Measurements from ENCODE around the gene TRAPPC8. TPM values are rescaled to one million over a fixed set of nuclear protein-coding genes. Genes with fewer than 3 reads are reported as not detected.
A peak's percentile ranks its signal among the peaks of the same experiment; 100 is the strongest.

TRAPPC8 gene, protein sequence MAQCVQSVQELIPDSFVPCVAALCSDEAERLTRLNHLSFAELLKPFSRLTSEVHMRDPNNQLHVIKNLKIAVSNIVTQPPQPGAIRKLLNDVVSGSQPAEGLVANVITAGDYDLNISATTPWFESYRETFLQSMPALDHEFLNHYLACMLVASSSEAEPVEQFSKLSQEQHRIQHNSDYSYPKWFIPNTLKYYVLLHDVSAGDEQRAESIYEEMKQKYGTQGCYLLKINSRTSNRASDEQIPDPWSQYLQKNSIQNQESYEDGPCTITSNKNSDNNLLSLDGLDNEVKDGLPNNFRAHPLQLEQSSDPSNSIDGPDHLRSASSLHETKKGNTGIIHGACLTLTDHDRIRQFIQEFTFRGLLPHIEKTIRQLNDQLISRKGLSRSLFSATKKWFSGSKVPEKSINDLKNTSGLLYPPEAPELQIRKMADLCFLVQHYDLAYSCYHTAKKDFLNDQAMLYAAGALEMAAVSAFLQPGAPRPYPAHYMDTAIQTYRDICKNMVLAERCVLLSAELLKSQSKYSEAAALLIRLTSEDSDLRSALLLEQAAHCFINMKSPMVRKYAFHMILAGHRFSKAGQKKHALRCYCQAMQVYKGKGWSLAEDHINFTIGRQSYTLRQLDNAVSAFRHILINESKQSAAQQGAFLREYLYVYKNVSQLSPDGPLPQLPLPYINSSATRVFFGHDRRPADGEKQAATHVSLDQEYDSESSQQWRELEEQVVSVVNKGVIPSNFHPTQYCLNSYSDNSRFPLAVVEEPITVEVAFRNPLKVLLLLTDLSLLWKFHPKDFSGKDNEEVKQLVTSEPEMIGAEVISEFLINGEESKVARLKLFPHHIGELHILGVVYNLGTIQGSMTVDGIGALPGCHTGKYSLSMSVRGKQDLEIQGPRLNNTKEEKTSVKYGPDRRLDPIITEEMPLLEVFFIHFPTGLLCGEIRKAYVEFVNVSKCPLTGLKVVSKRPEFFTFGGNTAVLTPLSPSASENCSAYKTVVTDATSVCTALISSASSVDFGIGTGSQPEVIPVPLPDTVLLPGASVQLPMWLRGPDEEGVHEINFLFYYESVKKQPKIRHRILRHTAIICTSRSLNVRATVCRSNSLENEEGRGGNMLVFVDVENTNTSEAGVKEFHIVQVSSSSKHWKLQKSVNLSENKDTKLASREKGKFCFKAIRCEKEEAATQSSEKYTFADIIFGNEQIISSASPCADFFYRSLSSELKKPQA (N-terminal part only)
- total RNA-seq: 34.6 TPM
- long read RNA-seq, full-length matches to known transcripts: 27 of 39 reads
- long read RNA-seq, partial matches to known transcripts: 5 of 39 reads
- long read RNA-seq, other reads (novel, unspliced or antisense): 7 of 39 reads

DNA sequence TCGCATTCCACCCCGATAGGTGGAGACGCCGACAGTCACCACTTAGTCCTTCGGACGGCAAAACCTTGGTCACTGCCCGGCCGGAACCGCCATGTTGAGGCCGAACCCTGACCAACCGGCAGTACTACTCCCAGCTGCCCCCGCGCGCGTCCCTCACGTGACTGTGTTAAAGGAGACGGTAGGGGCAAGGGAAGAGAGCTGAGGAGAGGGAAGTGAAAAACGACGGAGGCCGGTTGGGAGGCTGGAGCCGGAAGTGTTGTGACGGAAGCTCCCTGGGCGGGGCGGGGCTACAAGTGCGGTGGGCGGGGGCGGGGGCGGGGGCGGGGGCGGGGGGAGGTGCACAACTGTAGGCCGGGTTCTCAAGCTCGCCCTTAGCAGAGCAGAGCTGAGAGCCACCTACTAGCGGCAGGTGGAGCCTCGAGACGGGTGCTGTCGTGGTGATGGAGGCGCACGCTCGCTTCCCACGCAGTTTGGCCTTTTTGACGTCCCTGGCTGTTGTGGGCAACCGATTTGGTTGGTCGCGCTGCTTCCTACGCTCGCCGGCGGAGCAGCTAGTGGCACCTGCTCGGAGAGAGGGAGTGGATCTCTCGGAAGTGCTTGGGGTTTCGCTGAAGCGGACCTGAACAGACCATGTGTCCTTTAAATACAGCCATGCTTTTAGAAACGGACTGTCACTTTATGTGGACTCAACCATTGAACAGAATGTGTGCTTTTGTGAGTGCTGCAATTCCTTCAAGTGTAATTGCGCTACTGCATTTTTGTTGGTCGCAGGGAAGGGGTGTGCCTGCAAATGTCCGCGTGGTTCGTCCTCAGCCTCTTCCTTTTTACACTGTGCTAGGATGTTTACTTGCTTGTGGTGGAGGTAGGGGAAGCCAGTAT lies at the start of gene TRAPPC8:
Gene TRAPPC8 (minus strand): TSS at position 130 of the 879 bp plus-strand sequence. CDS start 364 bp downstream, outside the sequence.
- peak within 1 kb of the TSS; percentile 96 for H3K27ac ChIP-seq (replicated peaks)
- TF ChIP-seq, protein P1, sequence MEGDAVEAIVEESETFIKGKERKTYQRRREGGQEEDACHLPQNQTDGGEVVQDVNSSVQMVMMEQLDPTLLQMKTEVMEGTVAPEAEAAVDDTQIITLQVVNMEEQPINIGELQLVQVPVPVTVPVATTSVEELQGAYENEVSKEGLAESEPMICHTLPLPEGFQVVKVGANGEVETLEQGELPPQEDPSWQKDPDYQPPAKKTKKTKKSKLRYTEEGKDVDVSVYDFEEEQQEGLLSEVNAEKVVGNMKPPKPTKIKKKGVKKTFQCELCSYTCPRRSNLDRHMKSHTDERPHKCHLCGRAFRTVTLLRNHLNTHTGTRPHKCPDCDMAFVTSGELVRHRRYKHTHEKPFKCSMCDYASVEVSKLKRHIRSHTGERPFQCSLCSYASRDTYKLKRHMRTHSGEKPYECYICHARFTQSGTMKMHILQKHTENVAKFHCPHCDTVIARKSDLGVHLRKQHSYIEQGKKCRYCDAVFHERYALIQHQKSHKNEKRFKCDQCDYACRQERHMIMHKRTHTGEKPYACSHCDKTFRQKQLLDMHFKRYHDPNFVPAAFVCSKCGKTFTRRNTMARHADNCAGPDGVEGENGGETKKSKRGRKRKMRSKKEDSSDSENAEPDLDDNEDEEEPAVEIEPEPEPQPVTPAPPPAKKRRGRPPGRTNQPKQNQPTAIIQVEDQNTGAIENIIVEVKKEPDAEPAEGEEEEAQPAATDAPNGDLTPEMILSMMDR (IDR thresholded peaks at IDR 0.05; ENCODE audit: borderline replicate concordance): no peak
- H3K27me3 ChIP-seq (ENCODE audit: low read depth): no peaks in the 10 kb centered on the region
- peaks cover 52% of the 10 kb centered on the region for H3K4me1 ChIP-seq
- no peaks in the 10 kb centered on the region for H3K9me3 ChIP-seq (replicated peaks)
- H3K4me3 ChIP-seq: peak within 1 kb of the TSS; percentile 95
- intact Hi-C loops (cut with micrococcal nuclease): no loop called here
- no peaks in the 10 kb centered on the region for H3K36me3 ChIP-seq
- DNase-seq: peak; percentile 98

DNA sequence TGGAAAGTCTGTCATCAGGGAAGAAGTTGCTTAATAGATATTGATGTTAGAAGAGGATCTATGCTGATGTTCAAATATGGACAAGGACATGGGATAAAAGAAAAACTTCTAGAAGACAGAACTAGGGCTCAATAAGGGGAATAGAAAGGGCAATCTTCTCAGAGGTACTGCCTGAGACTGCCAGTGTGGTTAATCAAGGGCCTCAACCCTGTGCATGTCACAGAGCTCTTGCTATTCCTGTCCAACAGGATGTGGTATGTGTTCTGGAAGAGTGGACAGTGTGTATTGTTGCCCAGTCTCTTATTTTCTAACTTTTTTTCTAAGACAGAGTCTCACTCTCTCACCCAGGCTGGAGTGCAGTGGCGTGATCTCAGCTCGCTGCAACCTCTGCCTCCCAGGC lies 47.9 kb upstream of the TRAPPC8 start:
- peaks cover 30% of the 10 kb centered on the region for H3K4me1 ChIP-seq
- no peaks in the 10 kb centered on the region for H3K36me3 ChIP-seq
- H3K27ac ChIP-seq (replicated peaks): peak overlapping the region; percentile 16
- intact Hi-C loops (cut with micrococcal nuclease): no loop called here
- H3K4me3 ChIP-seq: no peak overlapping the region
- no peaks in the 10 kb centered on the region for H3K27me3 ChIP-seq (ENCODE audit: low read depth)
- no peak for DNase-seq
- H3K9me3 ChIP-seq (replicated peaks): no peaks in the 10 kb centered on the region
- TF ChIP-seq, protein P1 (IDR thresholded peaks at IDR 0.05; ENCODE audit: borderline replicate concordance): no peak

DNA sequence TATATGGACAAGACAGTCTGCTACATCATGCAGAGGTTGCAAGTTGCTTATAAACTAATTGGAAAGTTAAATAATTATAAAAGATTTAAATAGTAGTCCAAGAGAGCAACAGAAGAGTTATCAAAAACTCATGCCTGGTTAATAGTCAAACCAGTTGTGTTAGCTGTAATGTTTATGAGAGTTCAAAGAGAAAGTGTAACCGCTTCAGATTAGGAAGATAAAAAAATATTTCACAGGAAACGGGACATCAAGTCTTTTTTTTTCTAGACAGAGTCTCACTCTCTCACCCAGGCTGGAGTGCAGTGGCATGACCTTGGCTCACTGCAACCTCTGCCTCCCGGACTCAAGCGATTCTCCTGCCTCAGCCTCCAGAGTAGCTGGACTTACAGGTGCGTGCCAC lies 41.0 kb upstream of the TRAPPC8 start:
- no peak for DNase-seq
- Histone ChIP-seq H3K4me1 (peaks cover 33% of the 10 kb centered on the region), H3K36me3 (no peaks in the 10 kb centered on the region), H3K9me3 (replicated peaks) (no peaks in the 10 kb centered on the region), H3K27me3 (ENCODE audit: low read depth) (no peaks in the 10 kb centered on the region), H3K27ac (replicated peaks) (peak overlapping the region; percentile 75), H3K4me3 (no peak overlapping the region)
- intact Hi-C loops (cut with micrococcal nuclease): no loop called here
- TF ChIP-seq, protein P1 (IDR thresholded peaks at IDR 0.05; ENCODE audit: borderline replicate concordance): no peak

DNA sequence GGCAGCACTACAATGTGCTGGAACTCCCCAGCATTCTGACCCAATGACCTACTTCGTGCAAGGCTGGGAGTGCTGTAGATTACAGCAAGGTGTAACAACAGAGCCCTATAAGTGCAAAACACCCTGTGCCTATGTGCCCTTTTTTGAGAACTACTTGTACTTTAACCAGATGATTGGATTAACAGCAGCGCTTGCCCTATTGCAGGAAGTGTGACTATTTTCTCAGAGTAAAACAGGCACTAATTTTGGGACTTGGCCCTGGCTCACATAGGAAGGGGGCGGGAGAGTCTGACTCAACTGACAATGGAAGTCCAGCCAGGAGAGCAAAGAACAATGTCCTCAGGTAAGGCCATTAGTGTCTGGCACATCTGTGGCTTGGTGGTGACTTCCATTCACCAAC lies 40.1 kb upstream of the TRAPPC8 start:
- intact Hi-C loops (cut with micrococcal nuclease): no loop called here
- Histone ChIP-seq H3K9me3 (replicated peaks) (peaks cover 8% of the 10 kb centered on the region), H3K36me3 (no peaks in the 10 kb centered on the region), H3K4me1 (peaks cover 33% of the 10 kb centered on the region), H3K27ac (replicated peaks) (peak overlapping the region; percentile 75), H3K27me3 (ENCODE audit: low read depth) (no peaks in the 10 kb centered on the region), H3K4me3 (no peak overlapping the region)
- TF ChIP-seq, protein P1 (IDR thresholded peaks at IDR 0.05; ENCODE audit: borderline replicate concordance): no peak
- peak; percentile 21 for DNase-seq

Measured in left ventricle myocardium inferior (tissue), 1 donor.